HepG2 (cell line): Measurements from ENCODE around the gene EMILIN1. TPM values are rescaled to one million over a fixed set of nuclear protein-coding genes. Genes with fewer than 3 reads are reported as not detected.

ENCODE experiments used
- DZIP1 ChIP-seq: sonication (generic); formaldehyde crosslinking; IDR thresholded peaks from 2 replicates; pipeline ENCODE4 v1.5.0; 2020; ENCODE audit warnings: mild to moderate bottlenecking, missing genetic modification reagents
- EP300 ChIP-seq, 3 experiments: sonication (generic) in 1 of 3; formaldehyde crosslinking in 1 of 3; IDR thresholded peaks; 2 replicates each; pipeline versions ENCODE4 v1.5.1 to v1.6.1; 2011 to 2020; ENCODE audit warnings: low read depth in 2 of 3, low read length in 2 of 3, borderline replicate concordance in 1 of 3, improper control_type of control experiment in 1 of 3, mild to moderate bottlenecking in 1 of 3, missing genetic modification reagents in 1 of 3, moderate library complexity in 1 of 3
- HES4 ChIP-seq: sonication (generic); formaldehyde crosslinking; IDR thresholded peaks from 2 replicates; pipeline ENCODE4 v1.9.0; 2021; ENCODE audit warnings: mild to moderate bottlenecking, missing genetic modification reagents, borderline replicate concordance
- HINFP ChIP-seq: sonication (generic); formaldehyde crosslinking; IDR thresholded peaks from 2 replicates; pipeline ENCODE4 v1.4.0; 2020; ENCODE audit warnings: low read depth, mild to moderate bottlenecking, missing genetic modification reagents
- NONO ChIP-seq, 2 experiments: fragments of 450-650 bp in 1 of 2; sonication (generic) in 1 of 2; formaldehyde crosslinking in 1 of 2; IDR thresholded peaks in 1 of 2; conservative IDR thresholded peaks in 1 of 2; 2 replicates each; pipeline versions ENCODE4 v1.6.1 to v1.8.0; 2017 to 2022; ENCODE audit warnings: mild to moderate bottlenecking in 1 of 2, missing genetic modification reagents in 1 of 2, moderate library complexity in 1 of 2
- PITX1 ChIP-seq: sonication (generic); formaldehyde crosslinking; IDR thresholded peaks from 2 replicates; pipeline ENCODE4 v1.5.1; 2020; ENCODE audit warnings: mild to moderate bottlenecking, missing genetic modification reagents
- SCMH1 ChIP-seq: sonication (generic); formaldehyde crosslinking; IDR thresholded peaks from 2 replicates; pipeline ENCODE4 v1.9.0; 2021; ENCODE audit warnings: missing genetic modification reagents, mild to moderate bottlenecking, borderline replicate concordance
- SRSF4 ChIP-seq: fragments of 200-400 bp; formaldehyde crosslinking; IDR thresholded peaks from one replicate; pipeline ENCODE4 v1.6.1; 2018; ENCODE audit warnings: mild to moderate bottlenecking, low read depth, low read length, moderate library complexity; ENCODE audit not compliant: poor library complexity, severe bottlenecking
- ZBED4 ChIP-seq: sonication (generic); formaldehyde crosslinking; IDR thresholded peaks from 2 replicates; pipeline ENCODE4 v1.4.0; 2020; ENCODE audit warnings: missing genetic modification reagents, borderline replicate concordance
- ZBTB14 ChIP-seq: sonication (generic); formaldehyde crosslinking; IDR thresholded peaks from 2 replicates; pipeline ENCODE4 v1.4.0; 2020; ENCODE audit warnings: missing genetic modification reagents
- ZNF230 ChIP-seq: sonication (generic); formaldehyde crosslinking; IDR thresholded peaks from 2 replicates; pipeline ENCODE4 v1.4.0; 2020; ENCODE audit warnings: mild to moderate bottlenecking, missing genetic modification reagents
- ZNF510 ChIP-seq: sonication (generic); formaldehyde crosslinking; IDR thresholded peaks from 2 replicates; pipeline ENCODE4 v1.4.0; 2020; ENCODE audit warnings: low read depth, mild to moderate bottlenecking, missing genetic modification reagents
- ZNF652 ChIP-seq: IDR thresholded peaks from 2 replicates; pipeline ENCODE4 v1.6.1; 2016; ENCODE audit warnings: low read depth, borderline replicate concordance
- ZNF704 ChIP-seq: sonication (generic); formaldehyde crosslinking; IDR thresholded peaks from 2 replicates; pipeline ENCODE4 v1.8.1; 2023; ENCODE audit warnings: mild to moderate bottlenecking, inconsistent platforms, moderate library complexity, missing genetic modification reagents, borderline replicate concordance
- polyA plus RNA-seq, 8 experiments: library from polyadenylated mRNA; depleted of rRNA in 3 of 8; stranded (reverse) in 7 of 8; unstranded in 1 of 8; fragments of >200 nt; fragmentation: Illumina TruSeq in 4 of 8; extraction: Trizol in 4 of 8; gene quantifications; 2 replicates each; pipeline versions ENCODE4 v1.2.1 to v1.2.3, GENCODE V29; 2011 to 2016; ENCODE audit warnings: low read depth in 4 of 8, missing spikeins in 1 of 8, mixed read lengths in 1 of 8; ENCODE audit not compliant: insufficient read depth in 1 of 8
- total RNA-seq, 5 experiments: library from RNA; depleted of rRNA; stranded (reverse); fragments of >200 nt; fragmentation: Illumina TruSeq; extraction: Trizol; gene quantifications; 2 replicates each; pipeline ENCODE4 v1.2.3, GENCODE V29; 2016; ENCODE audit warnings: low read depth in 1 of 5

Gene EMILIN1
- total and polyA plus RNA-seq, 2 of the 13 experiments (the other 11 are each of a cell fraction or from before 2014, with no cell fraction given): 8.1 to 9.7 TPM

GRCh38 chr2:27134781-27135477 is 56.5 kb downstream of the EMILIN1 start (continued):
- TF ChIP-seq SRSF4: no peak
- TF ChIP-seq ZNF704 (CRISPR knock-in tag): no peak
- no peak for TF ChIP-seq ZNF230 (CRISPR knock-in tag)
- no peak for TF ChIP-seq ZBED4 (CRISPR knock-in tag)
- no peak for TF ChIP-seq ZNF652 (CRISPR knock-in tag)
- peak; percentile 79; the same call in 1 of the 2 replicates for TF ChIP-seq ZNF510 (CRISPR knock-in tag)
- TF ChIP-seq EP300 (IDR thresholded peaks at IDR 0.05; ENCODE audit: low read depth in 2 of 2, low read length in 2 of 2): no peak
- no peak for TF ChIP-seq EP300 (CRISPR knock-in tag; IDR thresholded peaks at IDR 0.05; ENCODE audit: borderline replicate concordance)
- TF ChIP-seq NONO (IDR thresholded peaks at IDR 0.05): no peak
- 0 out of 2 replicates have a peak, but pooled peaks have one; percentile 39 for TF ChIP-seq NONO (CRISPR knock-in tag; conservative IDR thresholded peaks at IDR 0.05)
- TF ChIP-seq PITX1: no peak
- TF ChIP-seq HINFP (CRISPR knock-in tag): no peak; the same call in 1 of the 2 replicates
- no peak for TF ChIP-seq SCMH1 (CRISPR knock-in tag)
- TF ChIP-seq HES4 (CRISPR knock-in tag): 0 out of 2 replicates have a peak, but pooled peaks have one; percentile 70
- TF ChIP-seq DZIP1: no peak
- no peak for TF ChIP-seq ZBTB14 (CRISPR knock-in tag)
